ENCODE measurements around the gene UCN2.

UCN2 gene, protein sequence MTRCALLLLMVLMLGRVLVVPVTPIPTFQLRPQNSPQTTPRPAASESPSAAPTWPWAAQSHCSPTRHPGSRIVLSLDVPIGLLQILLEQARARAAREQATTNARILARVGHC

GRCh38 chr3:48563382-48563918, at the start of gene UCN2:
Gene UCN2, minus strand, starts transcription at chr3:48563781. Its CDS starts 657 bp downstream, at chr3:48563124.
- no peak for DNase-seq

- no peak for DNase-seq
Observed at GRCh38 chr3:48612309-48612708, 48.7 kb upstream of the UCN2 start.

DNA sequence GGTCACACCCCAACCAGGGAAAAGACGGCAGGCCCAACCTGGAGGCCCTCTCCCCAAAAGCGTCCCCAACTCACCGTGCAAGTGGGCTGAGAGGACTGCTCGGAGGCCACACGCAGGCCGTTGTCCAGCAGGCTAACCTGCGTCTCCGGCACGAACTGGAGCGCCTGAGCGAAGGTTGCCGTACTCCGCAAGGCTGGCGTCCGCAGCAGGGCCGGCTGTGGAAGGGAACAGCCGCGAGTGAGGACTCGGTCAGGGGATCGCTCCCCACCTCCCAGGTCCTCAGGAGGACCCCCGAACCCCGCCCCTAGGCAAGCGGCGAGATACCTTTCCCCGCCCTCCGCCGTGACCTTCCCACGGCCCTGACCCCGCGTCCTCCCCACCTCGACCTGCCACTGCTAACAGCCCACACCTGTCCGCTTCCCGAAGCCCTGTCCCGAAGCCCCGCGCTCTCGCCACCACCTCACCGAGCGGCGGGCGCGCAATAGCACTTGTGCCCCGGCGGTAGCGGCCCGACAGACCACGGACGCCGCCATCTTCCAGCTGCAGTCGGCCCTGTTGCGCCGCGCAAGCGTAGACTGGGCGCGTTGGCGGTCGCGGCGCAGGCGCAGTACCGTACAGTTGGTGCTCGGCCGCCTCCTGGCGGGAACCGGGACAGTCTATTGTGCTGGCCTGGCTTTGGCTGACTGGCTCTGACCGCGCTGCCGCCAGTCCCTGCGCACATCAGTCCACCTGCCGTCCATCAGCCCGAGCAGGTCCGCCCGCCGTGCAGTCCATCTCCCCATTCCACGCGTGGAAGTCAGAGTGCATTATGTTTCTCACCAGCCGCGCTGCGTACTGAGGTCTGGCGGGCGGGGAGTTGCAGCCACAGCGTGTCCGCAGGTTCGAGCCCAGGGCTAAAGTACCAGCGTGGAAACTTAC, 45.8 kb upstream of the UCN2 start, which contains the start of gene UQCRC1:
TSS of gene UQCRC1 (minus strand) at position 559 of the 918 bp plus-strand sequence. CDS start at position 533, 26 bp downstream.
- peak; percentile 91 for DNase-seq

- DNase-seq: peak; percentile 24
Observed at GRCh38 chr3:48607519-48607918, 43.9 kb upstream of the UCN2 start.

- no peak for DNase-seq
Observed at GRCh38 chr3:48601622-48601994, 38.0 kb upstream of the UCN2 start.

DNA sequence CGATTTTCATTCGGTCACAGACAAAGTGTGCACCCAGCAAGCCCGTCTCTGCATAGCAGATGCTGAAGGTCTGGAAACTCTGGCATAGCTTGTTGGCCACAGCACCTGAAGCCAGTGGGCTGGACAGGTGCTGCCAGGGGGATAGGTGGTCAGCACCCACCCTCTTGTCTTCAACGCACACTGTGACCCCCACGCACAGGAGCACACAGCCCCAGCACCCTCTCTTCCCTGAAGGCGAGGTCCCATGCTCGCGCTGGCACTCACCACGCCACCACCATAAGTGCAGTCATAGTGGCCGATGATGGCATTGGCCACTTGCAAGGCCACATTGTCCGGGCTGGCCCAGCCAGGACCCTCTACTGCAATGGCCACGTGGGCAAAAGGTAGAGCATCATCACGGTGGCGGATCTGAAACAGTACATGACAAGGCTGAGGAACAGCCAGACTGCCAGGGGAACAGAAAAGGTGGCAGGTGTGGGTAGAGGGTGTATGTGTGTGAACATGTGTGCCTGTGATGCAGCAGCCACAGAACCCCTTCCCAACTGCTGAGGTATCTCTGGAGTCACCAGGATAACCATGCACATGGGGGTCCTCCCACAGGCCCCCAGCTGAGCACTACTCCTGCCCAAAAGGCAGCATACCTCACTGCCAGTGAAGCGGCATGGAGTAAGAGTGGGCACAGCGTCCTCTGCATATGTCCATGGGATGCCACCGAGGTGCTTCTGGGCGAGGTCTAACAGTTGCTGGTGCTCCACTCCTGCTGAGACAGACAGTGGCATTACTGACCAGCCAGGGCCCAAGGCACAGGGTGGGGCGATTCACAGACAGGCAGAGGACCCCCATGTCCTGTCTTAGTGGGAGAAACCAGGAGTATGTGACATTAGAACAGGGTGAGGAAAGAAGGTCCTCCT, 37.4 kb upstream of the UCN2 start:
- no peak for DNase-seq

- no peak for DNase-seq
Observed at GRCh38 chr3:48599509-48600285, 36.1 kb upstream of the UCN2 start.

DNA sequence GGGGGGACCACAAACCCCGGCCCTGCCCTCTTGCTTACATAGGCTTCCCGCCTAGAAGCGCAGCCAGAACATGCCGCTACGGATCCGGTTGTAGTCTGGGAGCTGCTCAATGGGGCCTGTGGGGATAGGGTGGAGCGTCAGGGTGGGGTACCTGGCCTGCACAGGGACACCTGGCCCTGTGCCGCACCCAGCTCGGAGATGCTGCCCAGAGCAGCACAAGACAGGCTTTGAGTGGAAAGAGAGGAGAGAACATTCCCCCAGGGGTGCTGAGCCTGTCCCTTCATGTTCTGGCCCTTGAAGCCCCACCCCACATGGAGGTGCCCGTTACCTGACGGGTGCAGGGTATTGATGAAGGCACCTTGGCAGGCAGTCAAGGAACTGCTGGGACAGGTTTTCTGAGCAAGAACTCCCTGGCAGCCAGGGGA, 35.5 kb upstream of the UCN2 start:
- no peak for DNase-seq

GRCh38 chr3:48598323-48599076, 34.9 kb upstream of the UCN2 start:
- no peak for DNase-seq

- DNase-seq: no peak
Observed at GRCh38 chr3:48597408-48597800, 33.8 kb upstream of the UCN2 start.

DNA sequence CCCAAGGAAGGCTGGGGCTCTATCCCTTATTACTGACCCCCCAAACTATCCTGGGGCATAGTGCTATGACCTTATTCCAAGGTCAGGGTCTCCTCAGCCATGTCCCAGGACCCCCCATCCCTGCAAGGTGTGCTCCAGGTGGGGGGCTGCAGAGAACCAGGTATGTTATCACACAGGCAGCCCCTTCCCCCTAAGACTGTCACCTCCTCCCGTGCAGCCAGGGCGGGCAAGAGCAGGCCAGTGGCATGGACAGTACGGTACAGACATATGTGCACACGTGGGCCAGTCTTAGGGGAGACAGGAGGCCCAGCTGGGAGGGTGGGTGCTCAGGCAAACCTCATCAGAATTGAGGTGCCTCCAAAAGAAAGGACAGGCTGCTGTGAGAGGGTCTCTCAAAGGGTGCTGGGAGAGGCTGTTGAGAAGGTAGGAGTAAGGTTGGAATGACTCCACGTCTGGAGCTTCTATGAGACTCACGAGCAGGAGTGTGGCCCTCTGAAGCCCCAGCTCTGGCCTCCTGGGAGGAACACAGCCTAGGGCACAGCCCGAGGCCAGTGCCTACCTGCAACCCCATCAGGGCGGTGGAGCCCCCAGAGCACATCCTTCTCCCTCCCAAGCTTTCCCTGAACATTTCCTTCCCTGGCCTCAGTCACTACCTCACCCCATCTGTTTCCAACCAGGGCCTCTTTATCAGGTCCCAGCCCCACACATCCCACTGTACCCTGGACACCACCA, 33.3 kb upstream of the UCN2 start:
- DNase-seq: no peak

DNA sequence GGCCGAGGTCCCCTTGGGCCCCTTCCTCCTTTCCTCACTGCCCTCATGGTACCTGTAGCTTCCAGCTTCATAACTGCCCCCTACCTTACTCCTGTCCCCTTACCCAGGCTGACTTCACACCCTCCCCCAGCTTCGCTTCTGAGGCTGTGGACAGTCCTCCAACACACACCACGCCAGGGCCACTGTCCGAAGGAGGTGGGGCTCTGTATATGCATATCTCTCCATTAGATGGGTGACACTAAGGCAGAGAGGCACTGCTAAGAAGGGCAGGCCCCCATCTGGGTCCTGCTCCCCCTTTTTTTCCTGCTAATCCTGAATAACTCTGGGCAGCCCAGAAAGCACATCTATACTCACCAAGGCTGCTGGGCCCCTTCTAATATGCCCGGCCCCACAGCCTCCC, 32.6 kb upstream of the UCN2 start:
- no peak for DNase-seq

DNA sequence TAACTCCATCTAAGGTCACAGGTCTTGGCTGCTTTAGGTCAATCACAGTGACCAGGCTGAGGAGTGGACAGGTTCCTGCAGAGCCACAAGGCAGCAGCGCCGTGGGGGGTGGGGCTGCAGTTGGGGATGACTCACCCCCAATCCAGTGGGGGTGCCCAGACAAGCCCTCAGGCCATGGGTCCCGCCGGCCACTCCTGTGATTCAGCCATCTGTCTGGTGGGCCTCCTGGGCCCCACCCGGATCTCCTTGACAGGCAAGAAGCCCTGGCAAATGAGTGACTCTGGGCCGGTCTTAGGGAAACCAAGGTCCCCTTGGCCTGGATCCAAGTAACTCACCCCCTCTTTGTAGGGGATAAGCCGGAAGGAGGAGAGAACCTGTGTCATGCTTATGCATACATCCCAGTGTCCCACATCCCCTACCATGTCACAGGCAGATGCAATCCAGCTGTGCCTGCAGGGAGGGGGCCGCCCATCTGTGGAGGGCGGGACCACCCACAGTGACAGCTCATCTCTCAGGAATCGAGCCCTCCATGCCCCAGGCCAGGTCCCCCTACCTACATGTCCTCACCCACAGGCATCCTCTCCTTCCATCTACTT, 32.0 kb upstream of the UCN2 start:
- no peak for DNase-seq

DNA sequence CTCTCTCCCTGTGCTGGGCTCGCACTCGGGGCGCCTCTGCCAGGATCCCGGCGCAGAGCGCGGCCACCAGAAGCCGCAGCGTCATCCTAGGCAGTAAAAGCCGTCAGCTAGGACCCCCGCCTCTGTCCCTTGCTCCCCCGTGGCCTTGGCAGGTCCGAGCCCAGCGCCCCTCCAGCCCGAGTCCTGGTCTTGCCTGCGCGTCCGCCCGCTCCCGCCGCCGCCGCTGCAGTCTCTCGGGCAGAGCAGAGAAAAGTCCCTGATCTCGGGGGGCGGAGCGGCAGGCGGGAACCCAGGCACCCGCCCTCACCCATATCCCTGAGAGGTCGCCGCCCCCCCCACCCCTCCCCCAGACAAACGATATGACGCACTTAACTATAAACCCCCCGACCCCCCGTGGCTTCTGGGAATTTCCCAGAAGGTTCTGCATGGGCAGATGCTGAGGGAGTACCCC, 31.5 kb upstream of the UCN2 start, which contains the start of gene COL7A1:
TSS of gene COL7A1 (minus strand) at position 255 of the 451 bp plus-strand sequence. CDS start at position 85, 170 bp downstream.
- peak; percentile 14 for DNase-seq

GRCh38 chr3:48594417-48595049, 31.0 kb upstream of the UCN2 start:
- DNase-seq: no peak

- DNase-seq: no peak
Observed at GRCh38 chr3:48593337-48593736, 29.8 kb upstream of the UCN2 start.

DNA sequence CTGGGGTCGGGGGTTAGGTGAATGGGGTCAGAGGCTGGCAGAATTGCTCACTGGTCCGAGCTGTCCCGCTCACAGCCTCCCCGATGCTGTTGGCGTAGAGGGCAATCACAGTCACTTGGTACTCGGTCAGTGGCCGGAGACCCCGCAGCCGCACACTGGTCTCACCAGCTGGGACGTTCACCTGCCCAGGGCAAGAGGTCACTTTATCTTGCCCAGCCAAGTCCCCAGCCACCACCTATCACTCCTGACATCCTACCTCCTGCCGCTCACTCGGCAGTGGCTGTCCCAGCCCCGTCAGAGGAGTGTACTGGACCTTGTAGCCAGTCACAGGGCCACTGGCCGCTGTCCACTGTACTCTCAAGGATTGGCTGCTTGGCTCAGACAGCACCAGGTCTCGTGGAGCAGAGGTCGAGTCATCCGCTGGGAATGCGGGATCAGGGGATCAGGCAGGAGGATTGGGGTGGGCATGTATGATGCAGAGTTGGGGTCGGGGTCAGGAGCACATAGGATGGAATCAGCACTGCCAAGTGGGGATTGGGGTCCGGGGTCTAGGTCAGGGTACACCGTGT, 29.0 kb upstream of the UCN2 start:
- DNase-seq: no peak

- no peak for DNase-seq
Observed at GRCh38 chr3:48591886-48592518, 28.4 kb upstream of the UCN2 start.

- DNase-seq: no peak
Observed at GRCh38 chr3:48591436-48591835, 27.9 kb upstream of the UCN2 start.

Measured in stimulated activated CD4-positive, alpha-beta T cell treated with anti-CD3 and anti-CD28 coated beads, Interleukin-4, amount 100 ng/mL, for 1 hour (primary cell).